ENCODE measurements around the gene CDC42EP5.
"Not testable (repeated sequence)": the region's sequence is repeated elsewhere in the genome, so short reads cannot be mapped to it uniquely, and the experiment has no call there.

The CDC42EP5 gene

DNA sequence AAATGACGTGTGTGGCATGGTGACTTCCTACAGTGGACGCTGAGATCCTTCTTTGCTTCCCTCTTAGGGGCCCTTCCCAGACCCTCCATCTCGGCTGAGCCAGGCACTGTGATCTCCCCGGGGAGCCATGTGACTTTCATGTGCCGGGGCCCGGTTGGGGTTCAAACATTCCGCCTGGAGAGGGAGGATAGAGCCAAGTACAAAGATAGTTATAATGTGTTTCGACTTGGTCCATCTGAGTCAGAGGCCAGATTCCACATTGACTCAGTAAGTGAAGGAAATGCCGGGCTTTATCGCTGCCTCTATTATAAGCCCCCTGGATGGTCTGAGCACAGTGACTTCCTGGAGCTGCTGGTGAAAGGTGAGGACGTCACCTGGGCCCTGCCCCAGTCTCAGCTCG is 34.7 kb upstream of the CDC42EP5 start:
- TF ChIP-seq EZH2 (IDR thresholded peaks at IDR 0.05; ENCODE audit: borderline replicate concordance, low read depth, low read length, severe bottlenecking): no peak
- TF ChIP-seq, protein P1, sequence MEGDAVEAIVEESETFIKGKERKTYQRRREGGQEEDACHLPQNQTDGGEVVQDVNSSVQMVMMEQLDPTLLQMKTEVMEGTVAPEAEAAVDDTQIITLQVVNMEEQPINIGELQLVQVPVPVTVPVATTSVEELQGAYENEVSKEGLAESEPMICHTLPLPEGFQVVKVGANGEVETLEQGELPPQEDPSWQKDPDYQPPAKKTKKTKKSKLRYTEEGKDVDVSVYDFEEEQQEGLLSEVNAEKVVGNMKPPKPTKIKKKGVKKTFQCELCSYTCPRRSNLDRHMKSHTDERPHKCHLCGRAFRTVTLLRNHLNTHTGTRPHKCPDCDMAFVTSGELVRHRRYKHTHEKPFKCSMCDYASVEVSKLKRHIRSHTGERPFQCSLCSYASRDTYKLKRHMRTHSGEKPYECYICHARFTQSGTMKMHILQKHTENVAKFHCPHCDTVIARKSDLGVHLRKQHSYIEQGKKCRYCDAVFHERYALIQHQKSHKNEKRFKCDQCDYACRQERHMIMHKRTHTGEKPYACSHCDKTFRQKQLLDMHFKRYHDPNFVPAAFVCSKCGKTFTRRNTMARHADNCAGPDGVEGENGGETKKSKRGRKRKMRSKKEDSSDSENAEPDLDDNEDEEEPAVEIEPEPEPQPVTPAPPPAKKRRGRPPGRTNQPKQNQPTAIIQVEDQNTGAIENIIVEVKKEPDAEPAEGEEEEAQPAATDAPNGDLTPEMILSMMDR (IDR thresholded peaks at IDR 0.05; ENCODE audit: borderline replicate concordance, extremely low read depth, low read length, poor library complexity, severe bottlenecking): no peak
- H3K27me3 ChIP-seq (ENCODE audit: insufficient read depth, low read length, poor library complexity): no peaks in the 10 kb centered on the region

DNA sequence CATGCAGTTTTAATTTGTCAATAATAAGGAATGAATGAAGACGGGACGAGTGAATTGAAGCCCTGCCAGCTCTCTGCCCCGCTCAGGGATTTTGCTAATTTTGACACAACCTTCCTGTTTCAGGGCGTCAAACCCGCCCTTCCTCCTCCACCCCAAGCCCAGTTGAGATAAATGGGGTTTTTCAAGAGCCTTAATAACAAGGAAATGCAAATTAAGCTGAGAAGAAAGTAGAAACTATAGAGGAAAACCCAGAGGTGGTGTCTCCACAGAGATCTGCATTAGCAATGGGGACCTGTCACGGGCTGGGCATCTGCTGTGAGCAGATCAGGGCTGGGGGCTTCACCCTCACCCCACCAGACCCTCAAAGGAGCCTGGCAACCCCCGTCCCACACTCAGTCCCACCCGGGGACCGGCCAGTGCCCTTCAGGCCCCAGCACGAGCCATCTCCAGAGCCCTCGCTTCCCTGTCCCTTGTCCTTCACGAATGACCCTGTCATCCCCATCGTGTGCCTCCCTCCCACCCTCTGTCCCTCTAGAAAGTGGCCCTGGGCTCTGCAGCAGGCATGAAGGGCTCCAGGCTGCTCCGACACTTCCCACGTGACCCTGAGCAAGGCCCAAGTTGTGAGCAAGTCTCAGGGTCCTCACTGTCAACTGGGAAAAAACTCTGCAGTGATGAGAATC is 34.1 kb upstream of the CDC42EP5 start:
- not testable (repeated sequence) for H2AFZ ChIP-seq (ENCODE audit: low read depth, low read length); DNase-seq; H3K9me3 ChIP-seq (ENCODE audit: insufficient read depth, low read length, severe bottlenecking); H3K27me3 ChIP-seq (ENCODE audit: insufficient read depth, low read length, poor library complexity); H3K4me2 ChIP-seq (ENCODE audit: insufficient read depth, low read length); H3K4me3 ChIP-seq (ENCODE audit: low read depth in 1 of 2, low read length in 2 of 2); H3K36me3 ChIP-seq (ENCODE audit: insufficient read depth, low read length); H4K20me1 ChIP-seq (ENCODE audit: insufficient read depth, low read length); H3K27ac ChIP-seq (ENCODE audit: low read length); H3K9ac ChIP-seq (ENCODE audit: low read depth, low read length); H3K4me1 ChIP-seq (ENCODE audit: insufficient read depth, low read length); ATAC-seq (ENCODE audit: insufficient read depth, low read depth); H3K79me2 ChIP-seq (ENCODE audit: insufficient read depth, low read length)

More for the DNA sequence above, 34.7 kb upstream of the CDC42EP5 start:
- Histone ChIP-seq H3K36me3 (ENCODE audit: insufficient read depth, low read length) (no peaks in the 10 kb centered on the region), H2AFZ (ENCODE audit: low read depth, low read length) (no peak overlapping the region), H3K4me1 (ENCODE audit: insufficient read depth, low read length) (peaks cover under 1% of the 10 kb centered on the region; the same call in 1 of the 2 replicates), H3K9me3 (ENCODE audit: insufficient read depth, low read length, severe bottlenecking) (no peaks in the 10 kb centered on the region), H3K9ac (ENCODE audit: low read depth, low read length) (no peak overlapping the region), H3K4me3 (ENCODE audit: low read depth in 1 of 2, low read length in 2 of 2) (no peak overlapping the region), H3K27ac (ENCODE audit: low read length) (no peak overlapping the region), H3K4me2 (ENCODE audit: insufficient read depth, low read length) (no peak overlapping the region), H4K20me1 (ENCODE audit: insufficient read depth, low read length) (no peaks in the 10 kb centered on the region), H3K79me2 (ENCODE audit: insufficient read depth, low read length) (0 out of 2 replicates have a peak, but pooled peaks cover 2% of the 10 kb centered on the region)
- DNase-seq: no peak
- no peak for ATAC-seq (ENCODE audit: insufficient read depth, low read depth)

DNA sequence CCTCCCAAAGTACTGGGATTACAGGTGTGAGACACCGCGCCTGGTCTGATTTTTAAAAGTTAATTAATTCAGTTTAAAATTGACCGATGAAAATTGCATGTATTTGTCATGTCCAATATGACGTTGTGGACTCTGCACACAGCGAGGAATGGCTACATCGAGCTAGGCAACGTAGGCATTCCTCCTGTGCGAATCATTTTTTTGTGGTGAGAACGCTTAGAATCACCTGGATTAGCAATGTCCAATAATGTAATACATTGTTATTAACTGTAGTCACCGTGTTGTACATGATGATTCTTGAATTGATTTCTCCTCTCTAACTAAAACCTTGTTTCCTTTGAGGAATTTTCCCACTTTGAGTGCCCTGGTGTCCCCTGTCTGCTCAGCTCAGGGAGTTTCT is 33.0 kb upstream of the CDC42EP5 start:
- Histone ChIP-seq H4K20me1 (ENCODE audit: insufficient read depth, low read length) (no peaks in the 10 kb centered on the region), H3K9me3 (ENCODE audit: insufficient read depth, low read length, severe bottlenecking) (no peaks in the 10 kb centered on the region), H3K4me2 (ENCODE audit: insufficient read depth, low read length) (no peak overlapping the region), H3K4me3 (ENCODE audit: low read depth in 1 of 2, low read length in 2 of 2) (no peak overlapping the region), H3K27me3 (ENCODE audit: insufficient read depth, low read length, poor library complexity) (no peaks in the 10 kb centered on the region), H3K4me1 (ENCODE audit: insufficient read depth, low read length) (peaks cover 2% of the 10 kb centered on the region; the same call in 1 of the 2 replicates), H3K79me2 (ENCODE audit: insufficient read depth, low read length) (0 out of 2 replicates have a peak, but pooled peaks cover 2% of the 10 kb centered on the region), H3K9ac (ENCODE audit: low read depth, low read length) (no peak overlapping the region), H3K36me3 (ENCODE audit: insufficient read depth, low read length) (no peaks in the 10 kb centered on the region), H2AFZ (ENCODE audit: low read depth, low read length) (no peak overlapping the region), H3K27ac (ENCODE audit: low read length) (no peak overlapping the region)
- ATAC-seq (ENCODE audit: insufficient read depth, low read depth) (no peak), DNase-seq (no peak)
- TF ChIP-seq, protein P1 (IDR thresholded peaks at IDR 0.05; ENCODE audit: borderline replicate concordance, extremely low read depth, low read length, poor library complexity, severe bottlenecking): no peak
- TF ChIP-seq EZH2 (IDR thresholded peaks at IDR 0.05; ENCODE audit: borderline replicate concordance, low read depth, low read length, severe bottlenecking): no peak

DNA sequence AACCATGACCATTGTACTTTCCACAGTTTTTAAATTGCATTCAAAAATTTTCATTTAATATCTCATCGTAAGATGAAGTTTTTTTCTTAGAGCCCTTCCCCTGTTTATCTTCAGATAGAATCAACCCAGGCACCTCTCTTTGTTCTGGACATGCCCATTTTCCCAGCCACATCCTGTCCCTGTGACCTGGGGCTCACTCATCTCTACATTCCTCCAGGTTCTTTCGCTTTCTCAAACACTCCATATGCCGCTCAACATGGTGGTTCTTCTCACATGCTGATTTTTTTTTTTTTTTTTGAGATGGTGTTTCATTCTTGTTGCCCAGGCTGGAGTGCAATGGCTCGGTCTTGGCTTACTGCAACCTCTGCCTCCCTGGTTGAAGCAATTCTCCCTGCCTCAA is 32.4 kb upstream of the CDC42EP5 start:
- H3K36me3 ChIP-seq (ENCODE audit: insufficient read depth, low read length); H3K4me1 ChIP-seq (ENCODE audit: insufficient read depth, low read length); H3K4me2 ChIP-seq (ENCODE audit: insufficient read depth, low read length); H3K4me3 ChIP-seq (ENCODE audit: low read depth in 1 of 2, low read length in 2 of 2); H3K27me3 ChIP-seq (ENCODE audit: insufficient read depth, low read length, poor library complexity); ATAC-seq (ENCODE audit: insufficient read depth, low read depth); H4K20me1 ChIP-seq (ENCODE audit: insufficient read depth, low read length); DNase-seq; H3K27ac ChIP-seq (ENCODE audit: low read length); H3K79me2 ChIP-seq (ENCODE audit: insufficient read depth, low read length); H3K9me3 ChIP-seq (ENCODE audit: insufficient read depth, low read length, severe bottlenecking); H2AFZ ChIP-seq (ENCODE audit: low read depth, low read length); H3K9ac ChIP-seq (ENCODE audit: low read depth, low read length): not testable (repeated sequence)

Measured in DND-41 (cell line).